Retinal pigment epithelial cell (primary cell): Measurements from ENCODE around the gene TTLL12.

Experiments
- DNase-seq: peaks from one replicate; pipeline ENCODE4 v3.0.0-alpha.2; 2010; ENCODE audit warnings: low read depth
- H3K4me3 ChIP-seq: 2 replicates; pipeline ENCODE4 v1.5.1; 2011; ENCODE audit warnings: mild to moderate bottlenecking, low read length, control low read depth, moderate library complexity
- CTCF ChIP-seq: conservative IDR thresholded peaks from 2 replicates; pipeline ENCODE4 v1.5.1; 2011; ENCODE audit warnings: low read depth, low read length, control low read depth, inconsistent platforms

The TTLL12 gene

GRCh38 chr22:43159484-43160178 is 27.3 kb downstream of the TTLL12 start:
- no peak for DNase-seq
- no peak overlapping the region for H3K4me3 ChIP-seq
- TF ChIP-seq CTCF, result peak; percentile 63

- TF ChIP-seq CTCF, result no peak
- no peak overlapping the region for H3K4me3 ChIP-seq
- DNase-seq, result no peak
Measured at GRCh38 chr22:43158778-43159483, 28.0 kb downstream of the TTLL12 start.

- no peak for TF ChIP-seq CTCF
- H3K4me3 ChIP-seq, result no peak overlapping the region
- DNase-seq, result no peak
Measured at GRCh38 chr22:43157874-43158546, 28.9 kb downstream of the TTLL12 start.

- no peak for TF ChIP-seq CTCF
- no peak overlapping the region for H3K4me3 ChIP-seq
- no peak for DNase-seq
Measured at GRCh38 chr22:43156413-43156812, 30.5 kb downstream of the TTLL12 start.

GRCh38 chr22:43155789-43156188 is 31.1 kb downstream of the TTLL12 start:
- H3K4me3 ChIP-seq, result no peak overlapping the region
- no peak for TF ChIP-seq CTCF
- DNase-seq, result no peak

- no peak for DNase-seq
- H3K4me3 ChIP-seq, result no peak overlapping the region
- no peak for TF ChIP-seq CTCF
Measured at GRCh38 chr22:43154887-43155536, 31.9 kb downstream of the TTLL12 start.
